Measurements from ENCODE around the gene C21orf91. TPM values are rescaled to one million over a fixed set of nuclear protein-coding genes. Genes with fewer than 3 reads are reported as not detected.

C21orf91 gene
- polyA plus RNA-seq, 2 donors, result 2.7 to 4.8 TPM

DNA sequence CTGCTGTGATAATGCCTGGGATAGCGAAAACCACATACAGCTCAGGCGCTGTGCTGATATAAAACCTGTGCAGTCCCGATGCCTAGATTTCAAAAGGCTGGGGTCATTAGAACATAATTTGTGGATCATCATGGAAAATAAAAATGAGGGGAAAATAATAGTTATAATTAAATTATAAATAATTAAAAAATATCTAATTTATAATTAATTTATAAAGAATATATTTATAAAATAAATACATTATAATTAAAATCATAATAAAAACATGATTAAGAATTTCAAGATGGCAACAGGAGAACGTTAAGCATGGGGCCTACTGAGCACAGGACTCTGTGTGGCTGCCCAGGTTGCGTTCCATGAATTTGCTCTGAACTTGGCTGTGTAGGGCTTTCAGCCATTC, 53.9 kb downstream of the C21orf91 start:
- 93 to 97% methylated on average over 5 of the region's 5 CpGs for WGBS, 2 donors
- Histone ChIP-seq H3K4me3 (ENCODE audit: low read depth in 1 of 2, low read length in 2 of 2) (no peak overlapping the region), H3K27ac (ENCODE audit: low read depth in 2 of 2, low read length in 1 of 2) (no peak overlapping the region), H3K4me1 (ENCODE audit: control insufficient read depth in 2 of 2, insufficient read depth in 2 of 2, low read length in 1 of 2) (no peaks in the 10 kb centered on the region), H3K36me3 (ENCODE audit: control insufficient read depth in 2 of 2, insufficient read depth in 2 of 2, low read length in 1 of 2) (no peaks in the 10 kb centered on the region), H3K27me3 (ENCODE audit: control insufficient read depth in 1 of 2, insufficient read depth in 2 of 2, low read length in 2 of 2) (no peaks in the 10 kb centered on the region), H3K9me3 (ENCODE audit: control insufficient read depth in 2 of 2, insufficient read depth in 1 of 2, low read depth in 1 of 2, low read length in 1 of 2) (no peaks in the 10 kb centered on the region)

DNA sequence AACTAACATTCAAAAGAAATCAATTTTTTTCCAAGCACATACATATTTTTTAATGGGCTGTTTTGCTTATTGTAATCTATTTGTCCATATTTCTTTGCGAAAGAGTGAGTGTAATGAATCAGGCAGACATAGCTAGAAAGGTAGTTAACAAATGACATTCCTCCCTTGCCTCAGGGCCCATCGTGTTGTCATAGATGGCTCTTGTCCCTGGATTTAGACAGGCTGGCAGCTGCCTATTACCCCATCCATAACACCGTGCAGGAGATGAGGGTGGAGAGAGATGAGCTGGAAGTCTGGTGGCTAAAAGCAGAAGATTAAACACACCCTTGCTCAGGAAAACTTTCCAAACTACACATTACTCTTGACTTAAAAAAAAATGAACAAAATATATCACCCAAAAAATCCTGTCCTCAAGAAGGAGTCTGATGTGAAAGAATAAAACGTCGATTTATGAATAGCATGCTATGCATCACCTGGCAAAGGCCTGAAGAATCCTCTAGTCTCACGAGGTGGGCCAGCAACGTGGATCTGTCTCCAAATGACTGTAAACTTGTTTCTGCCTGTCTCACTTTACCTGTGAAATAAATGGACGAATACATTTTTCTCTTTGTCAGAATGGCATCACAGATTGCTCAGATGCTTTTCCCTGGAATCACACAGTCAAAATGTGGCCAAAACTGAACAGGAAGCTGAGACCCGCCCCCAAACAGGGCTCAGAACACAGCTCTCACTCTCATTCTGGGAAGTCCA, 55.7 kb downstream of the C21orf91 start:
- H3K27ac ChIP-seq (ENCODE audit: low read depth in 2 of 2, low read length in 1 of 2), result no peak overlapping the region
- H3K9me3 ChIP-seq (ENCODE audit: control insufficient read depth in 2 of 2, insufficient read depth in 1 of 2, low read depth in 1 of 2, low read length in 1 of 2), result no peaks in the 10 kb centered on the region
- no peak overlapping the region for H3K4me3 ChIP-seq (ENCODE audit: low read depth in 1 of 2, low read length in 2 of 2)
- 55 to 71% methylated on average over 9 of the region's 9 CpGs for WGBS, 2 donors
- H3K4me1 ChIP-seq (ENCODE audit: control insufficient read depth in 2 of 2, insufficient read depth in 2 of 2, low read length in 1 of 2), result peaks cover 0 to 3% of the 10 kb centered on the region in 2 donors
- no peaks in the 10 kb centered on the region for H3K36me3 ChIP-seq (ENCODE audit: control insufficient read depth in 2 of 2, insufficient read depth in 2 of 2, low read length in 1 of 2)
- no peaks in the 10 kb centered on the region for H3K27me3 ChIP-seq (ENCODE audit: control insufficient read depth in 1 of 2, insufficient read depth in 2 of 2, low read length in 2 of 2)

DNA sequence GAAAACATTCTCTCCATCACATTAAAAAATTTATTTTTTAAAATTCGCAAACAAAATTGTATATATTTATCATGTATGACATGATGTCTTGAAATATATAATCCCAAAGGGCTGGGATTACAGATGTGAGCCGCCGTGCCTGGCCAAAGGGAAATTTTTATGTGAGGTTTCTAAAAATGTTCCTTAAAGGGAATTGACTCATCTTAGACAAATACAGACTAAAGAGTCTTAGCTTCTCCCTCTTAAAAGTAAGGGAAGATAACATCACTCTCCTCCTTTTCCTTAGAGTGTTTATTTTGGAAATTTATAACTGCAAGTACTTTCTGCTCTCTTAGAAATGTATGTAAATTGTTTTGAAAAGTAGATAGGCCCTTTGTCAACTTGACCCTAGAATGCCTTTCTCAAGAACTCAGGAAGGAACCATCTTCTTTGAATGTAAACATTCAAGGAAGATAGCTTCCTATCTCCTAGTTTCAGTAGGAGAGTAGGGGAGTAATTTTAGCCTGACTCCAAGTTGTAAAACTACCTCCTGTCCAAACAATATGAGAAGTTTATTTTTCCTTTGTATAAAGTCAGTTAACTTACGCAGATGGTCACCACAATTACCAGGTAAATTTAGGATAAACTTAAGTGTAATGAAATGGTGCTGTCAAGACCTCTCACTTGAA, 59.5 kb downstream of the C21orf91 start:
- Histone ChIP-seq H3K4me3 (ENCODE audit: low read depth in 1 of 2, low read length in 2 of 2) (no peak overlapping the region), H3K9me3 (ENCODE audit: control insufficient read depth in 2 of 2, insufficient read depth in 1 of 2, low read depth in 1 of 2, low read length in 1 of 2) (no peaks in the 10 kb centered on the region), H3K36me3 (ENCODE audit: control insufficient read depth in 2 of 2, insufficient read depth in 2 of 2, low read length in 1 of 2) (no peaks in the 10 kb centered on the region), H3K4me1 (ENCODE audit: control insufficient read depth in 2 of 2, insufficient read depth in 2 of 2, low read length in 1 of 2) (peaks cover 0 to 3% of the 10 kb centered on the region in 2 donors), H3K27ac (ENCODE audit: low read depth in 2 of 2, low read length in 1 of 2) (no peak overlapping the region), H3K27me3 (ENCODE audit: control insufficient read depth in 1 of 2, insufficient read depth in 2 of 2, low read length in 2 of 2) (no peaks in the 10 kb centered on the region)
- WGBS, 2 donors, result 71 to 72% methylated on average over 4 of the region's 4 CpGs

DNA sequence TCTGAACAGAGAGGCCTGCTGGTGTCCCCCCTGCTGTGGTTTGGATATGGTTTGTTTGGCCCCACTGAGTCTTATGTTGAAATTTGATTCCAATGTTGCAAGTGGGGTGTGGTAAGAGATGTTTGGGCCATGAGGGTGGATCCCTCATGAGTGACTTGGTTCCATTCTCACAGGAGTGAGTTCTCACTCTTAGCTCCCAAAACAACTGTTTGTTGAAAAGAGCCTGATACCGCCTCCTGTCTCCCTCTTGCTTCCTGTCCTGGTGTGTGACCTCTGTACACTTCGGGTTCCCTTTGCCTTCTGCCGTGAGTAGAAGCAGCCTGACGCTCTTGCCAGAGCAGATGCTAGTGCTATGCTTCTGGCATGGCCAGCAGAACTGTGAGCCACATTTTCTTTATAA, 60.5 kb downstream of the C21orf91 start:
- Histone ChIP-seq H3K4me3 (ENCODE audit: low read depth in 1 of 2, low read length in 2 of 2) (no peak overlapping the region), H3K4me1 (ENCODE audit: control insufficient read depth in 2 of 2, insufficient read depth in 2 of 2, low read length in 1 of 2) (peaks cover 0 to 3% of the 10 kb centered on the region in 2 donors), H3K27me3 (ENCODE audit: control insufficient read depth in 1 of 2, insufficient read depth in 2 of 2, low read length in 2 of 2) (no peaks in the 10 kb centered on the region), H3K27ac (ENCODE audit: low read depth in 2 of 2, low read length in 1 of 2) (no peak overlapping the region), H3K9me3 (ENCODE audit: control insufficient read depth in 2 of 2, insufficient read depth in 1 of 2, low read depth in 1 of 2, low read length in 1 of 2) (no peaks in the 10 kb centered on the region), H3K36me3 (ENCODE audit: control insufficient read depth in 2 of 2, insufficient read depth in 2 of 2, low read length in 1 of 2) (no peaks in the 10 kb centered on the region)
- WGBS, 2 donors, result 72 to 75% methylated on average over 4 of the region's 4 CpGs

DNA sequence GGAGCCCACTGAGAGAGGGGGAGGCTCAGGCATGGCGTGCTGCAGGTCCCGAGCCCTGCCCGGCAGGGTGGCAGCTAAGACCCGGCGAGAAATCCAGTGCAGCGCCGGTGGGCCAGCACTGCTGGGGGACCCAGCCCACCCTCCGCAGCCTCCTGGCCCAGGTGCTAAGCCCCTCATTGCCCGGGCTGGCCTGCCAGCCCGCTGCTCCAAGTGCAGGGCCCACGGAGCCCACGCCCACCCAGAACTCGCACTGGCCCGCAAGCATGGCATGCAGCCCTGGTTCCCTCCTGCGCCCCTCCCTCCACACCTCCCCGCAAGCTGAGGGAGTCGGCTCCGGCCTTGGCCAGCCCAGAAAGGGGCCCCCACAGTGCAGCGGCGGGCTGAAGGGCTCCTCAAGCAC, 61.5 kb downstream of the C21orf91 start:
- 91 to 93% methylated on average over 19 to 20 of the region's 20 CpGs for WGBS, 2 donors

DNA sequence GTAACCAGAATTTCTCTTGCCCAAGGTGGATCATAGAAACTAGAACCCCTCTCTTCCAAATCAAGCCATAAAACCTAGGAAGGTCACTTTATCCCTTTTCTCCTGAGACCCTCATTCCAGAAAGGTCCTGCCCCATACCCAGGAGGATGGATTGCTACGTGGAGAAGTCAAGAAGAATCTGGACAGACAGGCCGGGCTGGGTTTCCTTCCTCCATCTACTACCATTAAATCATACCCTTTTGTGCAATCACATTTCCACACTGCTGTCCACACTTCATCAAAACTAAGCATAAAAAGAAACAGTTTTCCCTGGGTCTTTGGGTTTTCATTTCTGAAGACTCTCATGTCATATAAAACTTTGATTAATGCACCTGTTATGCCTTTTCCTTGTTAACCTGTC, 65.4 kb downstream of the C21orf91 start:
- H3K27ac ChIP-seq (ENCODE audit: low read depth in 2 of 2, low read length in 1 of 2), result no peak overlapping the region
- no peaks in the 10 kb centered on the region for H3K9me3 ChIP-seq (ENCODE audit: control insufficient read depth in 2 of 2, insufficient read depth in 1 of 2, low read depth in 1 of 2, low read length in 1 of 2)
- H3K36me3 ChIP-seq (ENCODE audit: control insufficient read depth in 2 of 2, insufficient read depth in 2 of 2, low read length in 1 of 2), result no peaks in the 10 kb centered on the region
- no peak overlapping the region for H3K4me3 ChIP-seq (ENCODE audit: low read depth in 1 of 2, low read length in 2 of 2)
- H3K27me3 ChIP-seq (ENCODE audit: control insufficient read depth in 1 of 2, insufficient read depth in 2 of 2, low read length in 2 of 2), result no peaks in the 10 kb centered on the region
- H3K4me1 ChIP-seq (ENCODE audit: control insufficient read depth in 2 of 2, insufficient read depth in 2 of 2, low read length in 1 of 2), result peaks cover 0 to under 1% of the 10 kb centered on the region in 2 donors
- 44 to 57% methylated on average over 2 of the region's 2 CpGs for WGBS, 2 donors

More for the DNA sequence above, 61.5 kb downstream of the C21orf91 start:
- Histone ChIP-seq H3K4me1 (ENCODE audit: control insufficient read depth in 2 of 2, insufficient read depth in 2 of 2, low read length in 1 of 2) (peaks cover 0 to 3% of the 10 kb centered on the region in 2 donors), H3K27me3 (ENCODE audit: control insufficient read depth in 1 of 2, insufficient read depth in 2 of 2, low read length in 2 of 2) (no peaks in the 10 kb centered on the region), H3K27ac (ENCODE audit: low read depth in 2 of 2, low read length in 1 of 2) (no peak overlapping the region), H3K9me3 (ENCODE audit: control insufficient read depth in 2 of 2, insufficient read depth in 1 of 2, low read depth in 1 of 2, low read length in 1 of 2) (no peaks in the 10 kb centered on the region), H3K4me3 (ENCODE audit: low read depth in 1 of 2, low read length in 2 of 2) (no peak overlapping the region), H3K36me3 (ENCODE audit: control insufficient read depth in 2 of 2, insufficient read depth in 2 of 2, low read length in 1 of 2) (no peaks in the 10 kb centered on the region)

DNA sequence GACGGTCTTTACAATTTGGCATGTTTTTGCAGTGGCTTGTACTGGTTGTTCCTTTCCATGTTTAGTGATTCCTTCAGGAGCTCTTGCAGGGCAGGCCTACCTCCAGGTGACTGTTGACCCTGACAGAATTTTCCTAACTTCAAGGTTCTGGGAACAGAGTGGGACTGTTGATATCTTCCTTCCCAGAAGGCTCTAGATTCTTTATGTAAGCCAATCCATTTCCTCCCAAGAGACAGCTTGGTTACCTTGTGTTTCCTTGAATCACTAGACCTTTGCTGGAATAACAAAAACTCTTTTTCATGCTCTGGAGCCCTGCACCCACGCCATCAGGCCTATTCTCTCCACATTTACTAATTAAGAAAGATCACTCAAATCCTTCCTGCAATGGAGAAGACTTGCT, 67.0 kb downstream of the C21orf91 start:
- no peak overlapping the region for H3K27ac ChIP-seq (ENCODE audit: low read depth in 2 of 2, low read length in 1 of 2)
- H3K27me3 ChIP-seq (ENCODE audit: control insufficient read depth in 1 of 2, insufficient read depth in 2 of 2, low read length in 2 of 2), result no peaks in the 10 kb centered on the region
- H3K4me3 ChIP-seq (ENCODE audit: low read depth in 1 of 2, low read length in 2 of 2), result no peak overlapping the region
- WGBS, 2 donors, result 83 to 84% methylated on average over 2 of the region's 2 CpGs
- H3K9me3 ChIP-seq (ENCODE audit: control insufficient read depth in 2 of 2, insufficient read depth in 1 of 2, low read depth in 1 of 2, low read length in 1 of 2), result no peaks in the 10 kb centered on the region
- no peaks in the 10 kb centered on the region for H3K4me1 ChIP-seq (ENCODE audit: control insufficient read depth in 2 of 2, insufficient read depth in 2 of 2, low read length in 1 of 2)
- no peaks in the 10 kb centered on the region for H3K36me3 ChIP-seq (ENCODE audit: control insufficient read depth in 2 of 2, insufficient read depth in 2 of 2, low read length in 1 of 2)

DNA sequence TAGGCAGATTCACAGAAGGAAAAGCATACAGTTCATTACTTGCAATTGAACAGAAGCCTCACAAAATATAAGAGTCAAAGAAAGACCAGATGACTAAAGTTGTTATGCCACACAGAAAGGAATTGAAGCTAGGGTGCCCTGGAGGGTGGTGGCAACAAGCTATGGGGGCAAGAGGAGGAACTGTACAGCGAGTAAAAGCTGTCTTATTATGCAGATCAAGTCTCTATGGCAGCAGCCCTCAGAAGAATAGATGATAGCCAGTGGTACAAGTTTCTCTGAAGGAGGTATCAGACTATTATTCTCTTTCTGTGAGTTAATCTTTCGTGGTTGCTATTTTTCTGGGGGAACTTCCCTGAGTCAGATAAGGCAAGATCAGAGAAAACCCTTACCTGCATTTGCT, 72.2 kb downstream of the C21orf91 start:
- no peaks in the 10 kb centered on the region for H3K36me3 ChIP-seq (ENCODE audit: control insufficient read depth in 2 of 2, insufficient read depth in 2 of 2, low read length in 1 of 2)
- no peaks in the 10 kb centered on the region for H3K4me1 ChIP-seq (ENCODE audit: control insufficient read depth in 2 of 2, insufficient read depth in 2 of 2, low read length in 1 of 2)
- H3K27ac ChIP-seq (ENCODE audit: low read depth in 2 of 2, low read length in 1 of 2), result no peak overlapping the region
- no peaks in the 10 kb centered on the region for H3K9me3 ChIP-seq (ENCODE audit: control insufficient read depth in 2 of 2, insufficient read depth in 1 of 2, low read depth in 1 of 2, low read length in 1 of 2)
- no peak overlapping the region for H3K4me3 ChIP-seq (ENCODE audit: low read depth in 1 of 2, low read length in 2 of 2)
- H3K27me3 ChIP-seq (ENCODE audit: control insufficient read depth in 1 of 2, insufficient read depth in 2 of 2, low read length in 2 of 2), result no peaks in the 10 kb centered on the region
- WGBS, 2 donors, result 65 to 73% methylated on average over 2 of the region's 2 CpGs

DNA sequence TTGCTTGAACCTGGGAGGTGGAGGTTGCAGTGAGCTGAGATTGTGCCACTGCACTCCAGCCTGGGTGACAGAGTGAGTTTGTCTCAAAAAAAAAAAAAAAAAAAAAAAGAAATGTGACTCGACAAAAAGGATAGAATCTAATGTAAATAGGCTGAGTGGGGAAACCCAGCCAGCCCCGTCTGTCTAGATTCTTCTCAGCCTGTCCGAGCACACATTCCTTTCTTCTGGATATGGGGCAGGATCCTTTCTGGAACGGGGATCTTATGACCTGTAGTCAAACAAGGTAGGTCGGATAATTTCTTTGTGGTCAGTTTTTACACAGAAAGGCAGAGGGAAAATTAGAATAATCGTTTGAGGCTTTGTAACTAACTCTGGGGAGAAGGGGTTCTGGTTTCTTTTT, 74.1 kb downstream of the C21orf91 start:
- Histone ChIP-seq H3K27ac (ENCODE audit: low read depth in 2 of 2, low read length in 1 of 2) (no peak overlapping the region), H3K4me3 (ENCODE audit: low read depth in 1 of 2, low read length in 2 of 2) (no peak overlapping the region), H3K36me3 (ENCODE audit: control insufficient read depth in 2 of 2, insufficient read depth in 2 of 2, low read length in 1 of 2) (no peaks in the 10 kb centered on the region), H3K27me3 (ENCODE audit: control insufficient read depth in 1 of 2, insufficient read depth in 2 of 2, low read length in 2 of 2) (no peaks in the 10 kb centered on the region), H3K9me3 (ENCODE audit: control insufficient read depth in 2 of 2, insufficient read depth in 1 of 2, low read depth in 1 of 2, low read length in 1 of 2) (no peaks in the 10 kb centered on the region), H3K4me1 (ENCODE audit: control insufficient read depth in 2 of 2, insufficient read depth in 2 of 2, low read length in 1 of 2) (peaks cover 0 to 2% of the 10 kb centered on the region in 2 donors)
- WGBS, 2 donors, result 82 to 85% methylated on average over 6 of the region's 6 CpGs
